DMS 273 (cell line): ENCODE measurements around the gene STMN3.

Experiments
- DNase-seq: peaks from one replicate; lab custom pipeline; 2025; ENCODE audit not compliant: unreplicated experiment; lab: John Stamatoyannopoulos, UW

The STMN3 gene

GRCh38 chr20:63591147-63591533 is 62.1 kb downstream of the STMN3 start:
- no peak for DNase-seq

GRCh38 chr20:63590218-63591146 is 62.7 kb downstream of the STMN3 start:
- DNase-seq = no peak
